Parathyroid adenoma (tissue), 2 donors: ENCODE measurements around the gene PHF14.

ENCODE experiments used
- H2AFZ ChIP-seq: fragments of 300-600 bp; sonication (generic); one replicate; pipeline ENCODE4 v1.7.0; 2017; ENCODE audit warnings: antibody characterized with exemption, mild to moderate bottlenecking
- H3K27ac ChIP-seq: fragments of 300-600 bp; sonication (generic); one replicate; pipeline ENCODE4 v1.7.0; 2017
- H3K27me3 ChIP-seq: fragments of 300-600 bp; sonication (generic); one replicate; pipeline ENCODE4 v1.7.0; 2017; ENCODE audit warnings: low read length; ENCODE audit not compliant: control insufficient read depth, insufficient read depth
- H3K36me3 ChIP-seq: fragments of 300-600 bp; sonication (generic); one replicate; pipeline ENCODE4 v1.7.0; 2017; ENCODE audit warnings: low read length; ENCODE audit not compliant: control insufficient read depth, insufficient read depth
- H3K4me1 ChIP-seq: fragments of 300-600 bp; sonication (generic); one replicate; pipeline ENCODE4 v1.7.0; 2017; ENCODE audit warnings: control low read depth
- H3K4me2 ChIP-seq: fragments of 300-600 bp; sonication (generic); one replicate; pipeline ENCODE4 v1.7.0; 2017; ENCODE audit warnings: low read length
- H3K4me3 ChIP-seq: fragments of 300-600 bp; sonication (generic); one replicate; pipeline ENCODE4 v1.7.0; 2017; ENCODE audit warnings: low read depth, low read length
- H3K79me2 ChIP-seq: fragments of 300-600 bp; sonication (generic); one replicate; pipeline ENCODE4 v1.7.0; 2017; ENCODE audit warnings: control low read depth
- H3K9ac ChIP-seq: fragments of 300-600 bp; sonication (generic); one replicate; pipeline ENCODE4 v1.7.0; 2017; ENCODE audit warnings: mild to moderate bottlenecking
- H3K9me3 ChIP-seq: fragments of 300-600 bp; sonication (generic); one replicate; pipeline ENCODE4 v1.7.0; 2017; ENCODE audit warnings: low read length; ENCODE audit not compliant: control insufficient read depth
- CTCF ChIP-seq: fragments of 300-600 bp; sonication (generic); IDR thresholded peaks from one replicate; pipeline ENCODE4 v1.7.0; 2017; ENCODE audit warnings: antibody characterized with exemption, mild to moderate bottlenecking
- donor health status: primary hyperparathyroidism.

The PHF14 gene

GRCh38 chr7:11217848-11218565 lies 244.3 kb downstream of the PHF14 start:
- Histone ChIP-seq H3K9me3 (no peaks in the 10 kb centered on the region), H3K27me3 (no peaks in the 10 kb centered on the region), H3K9ac (no peak overlapping the region), H3K27ac (no peak overlapping the region), H2AFZ (no peak overlapping the region), H3K4me3 (no peak overlapping the region), H3K36me3 (no peaks in the 10 kb centered on the region), H3K4me2 (no peak overlapping the region), H3K79me2 (no peaks in the 10 kb centered on the region), H3K4me1 (peaks cover 7% of the 10 kb centered on the region)
- no peak for TF ChIP-seq CTCF
